HL-60 (cell line): ENCODE results near the gene ITFG1.

Source experiments
- DNase-seq, 2 experiments: peaks; one replicate each; pipeline ENCODE4 v3.0.0-alpha.2; 2010 to 2020; ENCODE audit warnings: low read depth in 1 of 2, low spot score in 1 of 2
- H3K27ac ChIP-seq: fragments of 250-450 bp; sonication (Bioruptor Pico); replicated peaks from 2 replicates; pipeline ENCODE4 v1.5.1; 2020; ENCODE audit warnings: mild to moderate bottlenecking, moderate library complexity
- H3K27me3 ChIP-seq: fragments of 250-450 bp; sonication (Bioruptor Pico); 2 replicates; pipeline ENCODE4 v1.5.1; 2021; ENCODE audit warnings: mild to moderate bottlenecking, moderate library complexity; ENCODE audit not compliant: insufficient read depth, poor library complexity, severe bottlenecking
- H3K4me3 ChIP-seq: replicated peaks from 2 replicates; pipeline ENCODE4 v1.5.1; 2011; ENCODE audit warnings: mild to moderate bottlenecking, control low read depth, low read length; ENCODE audit not compliant: insufficient read depth
- GABPA ChIP-seq: IDR thresholded peaks from 2 replicates; pipeline ENCODE4 v1.6.1; 2012; ENCODE audit warnings: low read depth
- POLR2AphosphoS5 ChIP-seq: IDR thresholded peaks from 2 replicates; pipeline ENCODE4 v1.6.1; 2012; ENCODE audit warnings: low read depth
- SPI1 ChIP-seq: IDR thresholded peaks from 2 replicates; pipeline ENCODE4 v1.6.1; 2012; ENCODE audit warnings: low read depth, mild to moderate bottlenecking, borderline replicate concordance
- TF ChIP-seq, protein P1 (sequence below): IDR thresholded peaks from 2 replicates; pipeline ENCODE4 v1.6.1; 2012; ENCODE audit warnings: low read depth; ENCODE audit not compliant: insufficient replicate concordance
- TF ChIP-seq, protein P2 (sequence below): IDR thresholded peaks from one replicate; pipeline ENCODE4 v1.5.1; 2011; ENCODE audit warnings: low read length, control low read depth, inconsistent platforms; ENCODE audit not compliant: insufficient read depth

ITFG1 gene

DNA sequence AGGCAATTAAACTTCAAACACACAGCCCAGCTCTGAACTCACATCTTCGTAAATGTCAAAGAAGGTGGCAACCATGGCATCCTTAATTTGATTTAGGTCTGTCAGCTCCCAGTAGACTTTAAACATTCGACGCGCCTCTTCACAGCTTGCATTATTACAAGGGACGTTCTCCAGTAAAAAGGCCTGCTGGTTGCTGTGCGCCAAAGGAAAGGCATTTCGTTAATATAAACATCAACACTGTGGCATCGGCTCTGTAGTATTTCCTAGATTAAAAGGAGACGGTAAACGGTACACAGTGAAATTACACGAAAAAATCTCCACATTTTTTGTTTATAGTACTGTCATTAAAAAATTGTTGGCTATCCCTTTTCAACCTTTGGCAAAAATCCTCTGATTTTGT, 200.4 kb downstream of the ITFG1 start:
- Histone ChIP-seq H3K27me3 (no peaks in the 10 kb centered on the region), H3K4me3 (no peak overlapping the region), H3K27ac (no peak overlapping the region)
- TF ChIP-seq, protein P1, sequence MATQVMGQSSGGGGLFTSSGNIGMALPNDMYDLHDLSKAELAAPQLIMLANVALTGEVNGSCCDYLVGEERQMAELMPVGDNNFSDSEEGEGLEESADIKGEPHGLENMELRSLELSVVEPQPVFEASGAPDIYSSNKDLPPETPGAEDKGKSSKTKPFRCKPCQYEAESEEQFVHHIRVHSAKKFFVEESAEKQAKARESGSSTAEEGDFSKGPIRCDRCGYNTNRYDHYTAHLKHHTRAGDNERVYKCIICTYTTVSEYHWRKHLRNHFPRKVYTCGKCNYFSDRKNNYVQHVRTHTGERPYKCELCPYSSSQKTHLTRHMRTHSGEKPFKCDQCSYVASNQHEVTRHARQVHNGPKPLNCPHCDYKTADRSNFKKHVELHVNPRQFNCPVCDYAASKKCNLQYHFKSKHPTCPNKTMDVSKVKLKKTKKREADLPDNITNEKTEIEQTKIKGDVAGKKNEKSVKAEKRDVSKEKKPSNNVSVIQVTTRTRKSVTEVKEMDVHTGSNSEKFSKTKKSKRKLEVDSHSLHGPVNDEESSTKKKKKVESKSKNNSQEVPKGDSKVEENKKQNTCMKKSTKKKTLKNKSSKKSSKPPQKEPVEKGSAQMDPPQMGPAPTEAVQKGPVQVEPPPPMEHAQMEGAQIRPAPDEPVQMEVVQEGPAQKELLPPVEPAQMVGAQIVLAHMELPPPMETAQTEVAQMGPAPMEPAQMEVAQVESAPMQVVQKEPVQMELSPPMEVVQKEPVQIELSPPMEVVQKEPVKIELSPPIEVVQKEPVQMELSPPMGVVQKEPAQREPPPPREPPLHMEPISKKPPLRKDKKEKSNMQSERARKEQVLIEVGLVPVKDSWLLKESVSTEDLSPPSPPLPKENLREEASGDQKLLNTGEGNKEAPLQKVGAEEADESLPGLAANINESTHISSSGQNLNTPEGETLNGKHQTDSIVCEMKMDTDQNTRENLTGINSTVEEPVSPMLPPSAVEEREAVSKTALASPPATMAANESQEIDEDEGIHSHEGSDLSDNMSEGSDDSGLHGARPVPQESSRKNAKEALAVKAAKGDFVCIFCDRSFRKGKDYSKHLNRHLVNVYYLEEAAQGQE, result no peak
- TF ChIP-seq SPI1, result no peak
- no peak for TF ChIP-seq GABPA
- TF ChIP-seq, protein P2, sequence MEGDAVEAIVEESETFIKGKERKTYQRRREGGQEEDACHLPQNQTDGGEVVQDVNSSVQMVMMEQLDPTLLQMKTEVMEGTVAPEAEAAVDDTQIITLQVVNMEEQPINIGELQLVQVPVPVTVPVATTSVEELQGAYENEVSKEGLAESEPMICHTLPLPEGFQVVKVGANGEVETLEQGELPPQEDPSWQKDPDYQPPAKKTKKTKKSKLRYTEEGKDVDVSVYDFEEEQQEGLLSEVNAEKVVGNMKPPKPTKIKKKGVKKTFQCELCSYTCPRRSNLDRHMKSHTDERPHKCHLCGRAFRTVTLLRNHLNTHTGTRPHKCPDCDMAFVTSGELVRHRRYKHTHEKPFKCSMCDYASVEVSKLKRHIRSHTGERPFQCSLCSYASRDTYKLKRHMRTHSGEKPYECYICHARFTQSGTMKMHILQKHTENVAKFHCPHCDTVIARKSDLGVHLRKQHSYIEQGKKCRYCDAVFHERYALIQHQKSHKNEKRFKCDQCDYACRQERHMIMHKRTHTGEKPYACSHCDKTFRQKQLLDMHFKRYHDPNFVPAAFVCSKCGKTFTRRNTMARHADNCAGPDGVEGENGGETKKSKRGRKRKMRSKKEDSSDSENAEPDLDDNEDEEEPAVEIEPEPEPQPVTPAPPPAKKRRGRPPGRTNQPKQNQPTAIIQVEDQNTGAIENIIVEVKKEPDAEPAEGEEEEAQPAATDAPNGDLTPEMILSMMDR, result no peak
- TF ChIP-seq POLR2AphosphoS5, result no peak
- DNase-seq, result no peak

DNA sequence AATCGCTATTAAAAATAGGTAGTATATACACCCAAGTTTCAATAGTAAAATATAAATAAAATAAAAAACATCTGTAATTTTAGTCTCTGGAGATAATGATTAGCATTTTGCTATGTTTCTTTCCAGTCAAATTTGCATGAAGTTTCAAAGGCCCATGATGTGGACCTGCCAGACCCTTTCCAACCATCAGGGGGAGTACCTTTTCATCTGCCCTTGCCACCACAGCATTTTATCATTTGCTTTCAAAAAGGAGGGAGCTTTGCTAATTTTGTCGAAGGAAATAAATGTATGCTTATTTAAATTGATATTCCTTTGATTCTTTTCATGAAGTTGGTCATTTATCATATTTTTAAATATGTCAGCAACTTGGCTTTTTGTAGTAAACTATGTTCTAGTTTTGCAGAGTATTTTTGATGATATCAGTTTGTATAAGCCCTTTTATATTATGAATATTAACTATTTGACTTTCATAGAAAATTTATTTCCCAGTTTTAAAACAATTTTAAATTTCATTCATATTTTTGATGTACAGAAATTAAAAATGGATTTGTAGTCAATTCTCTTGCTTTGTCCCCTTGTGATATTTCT, 201.9 kb downstream of the ITFG1 start:
- Histone ChIP-seq H3K27me3 (no peaks in the 10 kb centered on the region), H3K27ac (no peak overlapping the region), H3K4me3 (no peak overlapping the region)
- TF ChIP-seq, protein P1, result no peak
- TF ChIP-seq, protein P2, result peak; percentile 36
- peak; percentile 3 to 22 for DNase-seq

DNA sequence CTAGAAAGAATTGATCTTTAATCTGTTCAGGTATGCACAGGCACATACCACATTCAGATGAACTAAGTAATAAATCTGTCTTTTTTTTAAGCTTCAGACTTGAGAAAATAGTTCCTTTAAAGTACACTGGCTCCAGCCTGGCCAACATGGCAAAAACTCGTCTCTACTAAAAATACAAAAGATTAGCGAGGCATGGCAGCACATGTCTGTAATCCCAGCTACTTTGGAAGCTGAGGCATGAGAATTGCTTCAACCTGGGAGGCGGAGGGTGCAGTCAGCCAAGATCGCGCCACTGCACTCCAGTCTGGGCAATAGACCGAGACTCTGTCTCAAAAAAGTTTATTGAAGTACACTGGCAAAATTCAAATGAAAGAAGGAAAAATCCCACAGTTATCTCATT, 206.1 kb downstream of the ITFG1 start:
- H3K4me3 ChIP-seq, result no peak overlapping the region
- TF ChIP-seq POLR2AphosphoS5 (no peak), GABPA (no peak), SPI1 (no peak)
- TF ChIP-seq, protein P2, result no peak
- TF ChIP-seq, protein P1, result no peak
- no peak for DNase-seq
- no peaks in the 10 kb centered on the region for H3K27me3 ChIP-seq
- H3K27ac ChIP-seq, result no peak overlapping the region
